ENCODE measurements around the gene AGBL3. TPM values are rescaled to one million over a fixed set of nuclear protein-coding genes. Genes with fewer than 3 reads are reported as not detected.
A peak's percentile ranks its signal among the peaks of the same experiment; 100 is the strongest.

Gene AGBL3
- total and polyA plus RNA-seq, 9 of the 15 experiments (the other 6 are each of a cell fraction or from before 2014, with no cell fraction given): 0.54 to 2.9 (median 1.7) TPM

DNA sequence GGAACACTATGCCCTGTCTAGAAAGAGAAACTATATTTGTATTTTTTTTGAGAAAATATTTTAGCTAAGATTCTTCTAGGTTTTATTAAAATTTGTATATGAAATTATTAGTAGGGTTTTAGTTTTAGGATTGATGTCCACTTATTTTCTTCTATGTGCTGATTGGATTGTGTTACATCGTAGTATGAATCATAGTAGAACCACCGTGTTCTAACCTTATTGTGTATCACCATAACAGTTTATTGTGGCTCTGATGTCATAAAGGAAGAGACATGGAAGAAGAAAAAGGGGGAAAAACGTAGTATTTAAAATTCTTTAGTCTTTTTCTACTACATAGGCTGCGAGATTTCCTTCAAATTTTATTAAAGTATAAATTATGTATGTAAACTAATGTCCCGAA, 1.9 kb downstream of the AGBL3 start:
- ChIA-PET CTCF (ENCODE audit: low intra/inter-chr PET ratio) (no interaction called here), POLR2A (interaction anchor here (1.3 kb wide), 1 partner anchor 8 kb away, joined by 4 read pairs; no protein-coding TSS in a partner anchor)
- no TSS peak for BruUV-seq (replicated peaks)
- peaks cover 9 to 16% of the 10 kb centered on the region in 2 experiments; a peak in 4 of 5 replicates for H3K4me1 ChIP-seq (replicated peaks in 1 of 2; ENCODE audit: control insufficient read depth in 2 of 2, insufficient read depth in 2 of 2, low read length in 2 of 2)
- no peak overlapping the region for H3K9ac ChIP-seq (ENCODE audit: insufficient read depth in 1 of 2, low read depth in 2 of 2, low read length in 2 of 2)
- H3K36me3 ChIP-seq (ENCODE audit: control insufficient read depth, insufficient read depth, low read length): peaks cover 9% of the 10 kb centered on the region; the same call in 2 of the 3 replicates
- no peak overlapping the region for H3K4me3 ChIP-seq
- H3K9me3 ChIP-seq (replicated peaks; ENCODE audit: control insufficient read depth, insufficient read depth, low read depth, low read length): no peaks in the 10 kb centered on the region
- no peaks in the 10 kb centered on the region for H3K9me1 ChIP-seq (ENCODE audit: control insufficient read depth, insufficient read depth, low read length)
- H3K4me2 ChIP-seq (ENCODE audit: insufficient read depth, low read length): no peak overlapping the region
- no peak for DNase-seq (ENCODE audit: extremely low read depth in 1 of 4, low spot score in 3 of 4)
- no peak for FAIRE-seq
- no peaks in the 10 kb centered on the region for H3K27me3 ChIP-seq (ENCODE audit: control insufficient read depth in 2 of 2, insufficient read depth in 2 of 2, low read length in 2 of 2)
- 68% methylated on average over 5 of the region's 5 CpGs for WGBS (ENCODE audit: insufficient coverage, low coverage, missing lambda C conversion rate)
- peaks cover 11% of the 10 kb centered on the region for H3K79me2 ChIP-seq (ENCODE audit: control insufficient read depth, insufficient read depth, low read length)
- no peak overlapping the region for H3K27ac ChIP-seq (ENCODE audit: extremely low read depth, low read depth, low read length)
- no peaks in the 10 kb centered on the region for H4K20me1 ChIP-seq (replicated peaks; ENCODE audit: control insufficient read depth, insufficient read depth, low read length)
- ATAC-seq: no peak
- no peak overlapping the region for H2AFZ ChIP-seq (ENCODE audit: low read depth, low read length)
- in situ Hi-C loops (cut with MboI): no loop called here
- intact Hi-C loops (cut with micrococcal nuclease): no loop called here
- TF ChIP-seq GATAD2B (IDR thresholded peaks at IDR 0.05; ENCODE audit: borderline replicate concordance) (0 out of 2 replicates have a peak, but pooled peaks have one; percentile 23), ZNF75A (CRISPR knock-in tag; IDR thresholded peaks at IDR 0.05) (no peak)

DNA sequence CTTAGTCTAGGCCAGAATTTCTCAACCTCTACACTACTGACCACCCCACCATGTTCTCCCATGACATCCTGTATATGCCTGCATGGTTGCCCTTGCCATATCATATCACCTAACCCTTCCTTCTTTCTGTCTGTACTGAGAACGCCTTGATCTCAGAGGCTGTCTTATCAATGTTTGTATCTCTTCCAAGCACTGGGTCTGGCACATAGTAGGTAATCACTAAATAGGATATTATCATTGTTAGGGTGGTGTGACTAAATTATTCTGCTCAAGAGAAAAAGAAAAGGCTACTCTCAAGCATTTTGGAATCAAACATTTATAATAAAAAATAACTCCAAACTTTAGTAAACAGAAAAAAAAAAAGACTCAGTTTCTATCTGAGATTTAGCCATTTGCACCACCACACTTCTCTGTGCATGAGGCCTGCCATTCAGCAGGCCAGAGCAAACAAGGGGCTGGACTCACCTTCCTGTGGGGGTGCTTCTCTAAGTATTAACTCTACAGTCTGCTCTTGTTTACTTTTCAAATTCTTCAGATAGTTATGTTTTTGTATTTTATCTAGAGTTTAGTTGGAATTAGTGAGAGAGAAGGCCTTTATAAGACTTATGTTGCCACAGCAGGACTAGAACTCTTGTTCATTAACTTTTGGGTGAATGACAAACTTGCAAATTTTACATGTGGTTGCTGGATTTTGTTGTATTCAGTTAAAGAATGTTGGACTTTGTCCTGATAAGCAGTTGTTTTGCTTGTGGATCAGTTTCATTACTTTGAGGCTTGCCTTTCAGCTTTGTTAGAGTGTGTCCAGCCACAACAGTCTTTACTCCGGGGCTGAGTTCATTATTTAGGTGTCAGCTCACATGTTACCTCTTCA, 5.4 kb downstream of the AGBL3 start:
- no peak overlapping the region for H2AFZ ChIP-seq (ENCODE audit: low read depth, low read length)
- no peak; the same call in 2 of the 3 replicates for ATAC-seq

More for the DNA sequence above, 5.4 kb downstream of the AGBL3 start:
- no peaks in the 10 kb centered on the region for H4K20me1 ChIP-seq (replicated peaks; ENCODE audit: control insufficient read depth, insufficient read depth, low read length)
- H3K4me3 ChIP-seq: no peak overlapping the region
- H3K27me3 ChIP-seq (ENCODE audit: control insufficient read depth in 2 of 2, insufficient read depth in 2 of 2, low read length in 2 of 2): no peaks in the 10 kb centered on the region
- FAIRE-seq (peak; percentile 6), DNase-seq (ENCODE audit: extremely low read depth in 1 of 4, low spot score in 3 of 4) (no peak)
- in situ Hi-C loops (cut with MboI): no loop called here
- peaks cover 12% of the 10 kb centered on the region; the same call in 2 of the 3 replicates for H3K36me3 ChIP-seq (ENCODE audit: control insufficient read depth, insufficient read depth, low read length)
- H3K9me3 ChIP-seq (replicated peaks; ENCODE audit: control insufficient read depth, insufficient read depth, low read depth, low read length): no peaks in the 10 kb centered on the region
- no TSS peak for BruUV-seq (replicated peaks)
- CTCF ChIA-PET (ENCODE audit: low intra/inter-chr PET ratio): no interaction called here
- intact Hi-C loops (cut with micrococcal nuclease): no loop called here
- TF ChIP-seq CBFA2T2 (conservative IDR thresholded peaks at IDR 0.05) (no peak), GABPA (tag; conservative IDR thresholded peaks at IDR 0.05; ENCODE audit: low read depth) (0 out of 2 replicates have a peak, but pooled peaks have one; percentile 17), FOXA3 (CRISPR knock-in tag; conservative IDR thresholded peaks at IDR 0.05 in 1 of 2, IDR thresholded peaks at IDR 0.05 in 1 of 2) (0 out of 4 replicates have a peak, but pooled peaks of 1 of the 2 experiments have one; percentile 21), GTF2F1 (IDR thresholded peaks at IDR 0.05; ENCODE audit: low read depth, low read length) (no peak), KDM5B (IDR thresholded peaks at IDR 0.05; ENCODE audit: insufficient replicate concordance, low read depth, low read length) (no peak), ZKSCAN1 (IDR thresholded peaks at IDR 0.05; ENCODE audit: low read depth, low read length) (peak; percentile 81; the same call in 1 of the 2 replicates), IRF2 (CRISPR knock-in tag; IDR thresholded peaks at IDR 0.05) (no peak)
- POLR2A ChIA-PET: interaction anchor here (0.5 kb wide), 1 partner anchor 260 kb away, joined by 4 read pairs; no protein-coding TSS in a partner anchor
- WGBS (ENCODE audit: insufficient coverage, low coverage, missing lambda C conversion rate): 37% methylated on average over 2 of the region's 2 CpGs
- H3K27ac ChIP-seq (ENCODE audit: extremely low read depth, low read depth, low read length): no peak overlapping the region
- peaks cover 10% of the 10 kb centered on the region for H3K79me2 ChIP-seq (ENCODE audit: control insufficient read depth, insufficient read depth, low read length)
- H3K9ac ChIP-seq (ENCODE audit: insufficient read depth in 1 of 2, low read depth in 2 of 2, low read length in 2 of 2): no peak overlapping the region
- H3K4me2 ChIP-seq (ENCODE audit: insufficient read depth, low read length): no peak overlapping the region
- H3K4me1 ChIP-seq (replicated peaks in 1 of 2; ENCODE audit: control insufficient read depth in 2 of 2, insufficient read depth in 2 of 2, low read length in 2 of 2): peaks cover 3 to 16% of the 10 kb centered on the region in 2 experiments; a peak in 4 of 5 replicates
- H3K9me1 ChIP-seq (ENCODE audit: control insufficient read depth, insufficient read depth, low read length): no peaks in the 10 kb centered on the region
